EL (cell line): ENCODE data around the gene CSPG4.
A peak's percentile ranks its signal among the peaks of the same experiment; 100 is the strongest.
"Not testable (repeated sequence)": the region's sequence is repeated elsewhere in the genome, so short reads cannot be mapped to it uniquely, and the experiment has no call there.

Experiments
- DNase-seq: peaks from one replicate; pipeline ENCODE4 v3.0.0-alpha.2; 2016

The CSPG4 gene

DNA sequence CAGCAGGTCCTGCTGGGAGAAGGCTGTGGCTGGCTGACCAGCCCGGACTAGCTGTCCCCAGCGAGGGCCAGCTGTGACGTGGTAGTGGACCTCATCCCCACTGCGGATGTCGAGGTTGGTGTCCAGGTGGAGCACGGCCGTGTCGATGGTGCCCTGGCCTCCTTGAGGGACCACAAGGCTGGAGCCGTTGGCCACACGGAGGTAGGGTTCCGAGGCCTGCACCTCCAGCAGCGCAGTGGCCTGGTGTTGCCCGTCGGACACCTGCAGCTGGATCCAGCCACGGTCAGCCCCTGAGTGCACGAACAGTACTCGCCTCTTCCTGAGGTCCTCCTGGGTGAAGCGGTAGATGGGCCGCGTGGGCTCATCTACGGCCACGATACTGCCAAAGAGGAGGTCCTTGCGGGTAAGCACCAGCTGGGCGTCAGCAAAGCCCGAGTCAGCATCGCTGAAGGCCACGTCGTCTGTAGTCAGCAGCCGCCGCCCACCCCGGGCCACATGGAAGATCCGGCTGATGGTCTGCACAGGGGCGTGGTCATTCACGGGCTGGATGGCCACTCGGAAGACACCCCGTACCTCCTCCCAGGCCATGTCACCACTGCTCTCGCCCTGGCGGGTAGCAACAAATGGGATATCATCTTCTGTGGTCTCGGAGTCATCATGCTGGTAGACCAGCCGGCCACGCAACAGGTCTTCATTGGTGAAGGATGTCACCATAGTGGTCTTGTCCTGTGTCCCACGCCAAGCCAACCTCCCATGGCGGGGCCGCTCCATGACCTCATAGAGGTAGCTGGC lies 25.0 kb downstream of the CSPG4 start:
- DNase-seq, result no peak

DNA sequence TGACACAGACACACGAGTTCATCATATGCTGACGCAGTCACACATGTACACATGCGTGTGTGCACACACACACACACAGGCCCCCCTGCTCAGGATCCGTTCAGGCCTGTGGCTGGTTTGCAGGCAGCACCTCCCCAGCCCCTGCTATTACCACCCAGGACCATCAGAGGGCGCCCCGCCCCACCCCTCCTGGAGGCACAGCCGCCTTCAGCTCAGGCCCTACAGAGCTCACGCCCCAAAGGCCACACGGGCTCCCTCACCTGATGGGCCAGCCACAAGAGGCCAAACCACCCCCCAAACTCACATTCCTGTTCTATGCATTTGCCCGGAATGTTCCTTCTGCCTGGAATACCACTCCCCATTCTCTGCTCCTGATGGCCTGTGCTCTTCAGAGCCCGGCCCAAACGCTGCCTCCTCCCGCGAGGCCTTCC lies 26.4 kb downstream of the CSPG4 start:
- DNase-seq, result peak; percentile 56

DNA sequence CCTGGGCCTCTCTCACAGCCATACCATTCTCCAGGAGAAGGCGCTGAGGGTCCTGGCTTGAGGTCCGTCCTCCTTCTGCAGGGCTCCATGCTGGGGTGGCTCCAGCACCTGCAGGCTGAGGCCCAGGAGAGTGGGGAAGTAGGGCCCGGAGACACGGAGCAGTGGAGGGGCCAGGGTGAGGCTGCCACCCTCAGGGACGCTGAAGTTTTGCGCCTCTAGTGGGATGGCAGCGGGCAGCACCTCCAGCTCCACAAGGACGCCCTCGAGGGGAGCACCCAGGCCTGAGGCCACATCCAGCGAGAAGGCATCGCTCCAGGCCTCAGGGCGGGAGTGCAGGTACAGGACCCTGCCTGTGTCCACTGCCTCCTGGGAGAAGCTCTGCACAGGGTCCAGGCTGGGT lies 27.5 kb downstream of the CSPG4 start:
- DNase-seq, result no peak

DNA sequence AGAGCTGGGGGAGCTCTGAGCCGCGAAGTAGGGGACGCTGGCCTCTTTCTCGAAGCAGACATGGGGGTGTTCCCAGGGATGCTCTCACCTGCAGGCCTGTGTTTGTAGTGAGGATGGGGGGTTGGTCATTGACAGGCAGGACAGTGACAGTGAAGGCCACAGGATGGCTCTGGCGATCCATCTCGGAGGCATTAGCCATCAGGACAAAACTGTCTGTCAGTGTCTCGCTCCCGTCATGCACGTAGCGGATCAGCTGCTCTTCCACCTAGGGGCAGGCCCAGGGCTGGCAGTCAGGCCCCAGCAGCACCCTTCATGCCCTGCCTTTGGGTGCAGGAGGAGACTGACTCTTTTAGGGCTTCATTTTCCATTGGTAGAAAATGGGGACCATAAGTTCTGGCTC lies 28.0 kb downstream of the CSPG4 start:
- DNase-seq, result no peak

DNA sequence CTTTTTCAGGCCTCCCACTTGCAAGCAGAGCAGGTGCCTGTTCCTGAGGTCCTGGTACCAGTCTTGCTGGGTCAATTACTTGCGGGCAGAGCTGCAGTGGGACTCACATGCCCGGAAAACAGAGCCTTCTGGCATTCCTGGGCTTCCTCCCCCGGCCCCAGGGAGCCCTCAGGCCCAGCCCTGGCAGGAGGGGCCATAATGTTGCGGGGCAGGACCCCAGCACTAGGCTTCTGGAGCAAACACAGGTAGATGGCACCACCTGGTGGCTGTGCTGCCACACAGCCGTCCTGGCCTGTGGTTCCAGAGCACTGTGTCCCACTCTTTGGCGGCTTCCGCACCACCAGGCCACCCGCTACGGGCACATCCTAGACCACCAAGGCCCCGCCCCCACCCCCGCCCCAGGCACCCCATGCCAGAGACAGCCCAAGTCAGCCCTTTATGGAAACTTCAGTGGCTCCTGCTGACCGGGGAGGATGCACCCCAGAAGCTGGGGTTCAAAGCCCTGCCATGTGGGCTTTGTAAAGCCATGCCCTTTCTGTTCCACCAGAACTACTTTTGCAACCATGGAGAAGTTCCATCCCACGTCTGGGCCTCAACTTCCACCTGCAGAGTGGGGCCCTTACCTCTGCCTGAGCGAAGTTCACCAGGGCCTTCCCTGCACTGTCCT lies 28.9 kb downstream of the CSPG4 start:
- DNase-seq, result peak; percentile 46

DNA sequence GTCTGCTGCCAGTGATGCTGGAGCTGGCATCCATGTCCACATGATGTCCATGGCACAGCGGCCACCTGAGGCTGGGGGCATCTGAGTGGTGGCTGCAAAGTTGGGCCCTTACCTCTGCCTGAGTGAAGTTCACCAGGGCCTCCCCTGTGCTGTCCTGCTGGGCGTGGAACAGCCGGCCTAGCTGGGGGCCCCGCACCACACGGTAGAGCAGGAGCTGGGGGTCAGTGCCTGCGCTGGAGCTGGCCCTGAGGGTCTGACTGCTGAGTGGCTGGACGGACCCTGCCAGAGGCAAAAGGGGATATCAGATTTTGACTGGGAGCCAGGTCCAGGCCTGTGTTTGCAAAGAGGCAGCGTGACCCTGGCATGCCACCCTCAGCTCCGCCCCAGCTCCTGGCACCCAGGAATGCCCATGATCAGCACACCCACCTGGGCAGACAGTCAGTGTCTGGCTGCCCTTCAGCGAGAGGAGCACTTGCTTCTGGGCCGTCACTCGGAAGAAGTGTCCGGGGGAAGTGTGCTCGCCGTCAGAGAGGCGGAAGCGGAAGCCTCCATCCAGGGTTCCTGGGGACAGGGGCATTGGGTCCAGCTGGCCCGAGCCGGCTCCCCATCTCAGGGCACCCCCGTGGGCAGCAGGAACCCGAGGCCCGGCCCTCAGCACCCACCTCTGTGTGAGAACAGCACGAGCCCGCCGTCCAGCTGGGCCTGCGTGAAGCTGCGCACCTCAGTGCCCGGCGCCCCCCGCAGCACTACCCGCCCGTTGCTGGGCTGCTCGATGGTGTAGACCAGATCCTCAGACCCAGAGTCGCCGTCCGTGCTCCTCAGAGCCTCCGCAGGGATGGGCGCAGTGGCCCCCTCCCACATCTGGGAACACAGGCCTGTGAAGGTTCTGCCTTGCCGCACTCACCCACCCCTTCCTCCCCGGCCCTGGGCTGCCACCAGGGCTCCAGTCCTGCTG lies 30.2 kb downstream of the CSPG4 start:
- DNase-seq, result no peak

DNA sequence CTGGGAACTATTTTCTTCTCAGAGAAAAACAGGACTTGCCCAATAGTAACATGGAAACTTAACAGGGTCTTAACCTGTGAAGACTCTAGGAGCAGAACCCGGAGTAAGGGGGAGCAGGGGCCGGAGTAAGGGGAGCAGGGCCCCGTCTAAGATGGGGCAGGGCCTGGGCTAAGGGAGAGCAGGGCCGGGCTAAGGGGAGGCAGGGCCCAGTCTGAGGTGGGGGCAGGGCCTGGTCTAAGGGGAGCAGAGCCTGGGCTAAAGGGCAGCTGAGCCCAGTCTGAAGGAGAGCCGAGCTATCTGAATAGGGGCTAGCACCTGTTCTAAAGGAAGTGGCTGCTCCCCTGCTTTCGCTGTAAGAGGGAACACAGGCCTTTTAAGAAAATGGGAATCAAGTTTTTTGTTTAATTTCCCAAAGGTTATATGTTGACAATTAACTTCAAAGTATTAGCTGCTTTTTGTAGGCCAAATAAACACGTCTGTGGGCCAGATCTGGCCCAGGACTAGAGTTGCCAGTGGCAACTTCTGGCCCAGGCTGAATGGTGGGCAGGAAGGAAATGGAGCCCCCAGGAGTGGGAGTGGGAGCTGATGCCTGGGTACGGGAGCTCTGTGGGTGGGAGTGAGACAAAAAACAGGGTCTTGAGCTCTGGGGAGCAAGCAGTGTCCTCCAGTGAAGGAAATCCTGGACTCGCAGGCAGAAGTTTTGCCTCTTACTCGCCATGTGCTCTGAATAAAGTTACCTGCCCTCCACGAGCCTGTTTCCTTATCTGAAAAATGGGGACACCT lies 32.5 kb downstream of the CSPG4 start:
- DNase-seq, result no peak

DNA sequence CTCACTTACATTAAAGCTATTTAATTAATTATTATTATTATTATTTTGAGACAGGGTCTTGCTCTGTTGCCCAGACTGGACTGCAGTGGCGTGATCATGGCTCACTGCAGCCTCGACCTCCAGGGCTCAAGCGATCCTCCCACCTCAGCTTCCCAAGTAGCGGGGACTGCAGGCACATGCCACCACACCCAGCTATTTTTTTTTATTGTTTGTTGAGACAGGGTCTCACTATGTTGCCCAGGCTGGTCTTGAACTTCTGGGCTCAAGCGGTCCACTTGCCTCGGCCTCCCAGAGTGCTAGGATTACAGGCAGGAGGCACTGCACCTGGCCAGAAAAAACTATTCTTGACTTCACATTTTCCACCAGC lies 34.3 kb downstream of the CSPG4 start:
- not testable (repeated sequence) for DNase-seq

DNA sequence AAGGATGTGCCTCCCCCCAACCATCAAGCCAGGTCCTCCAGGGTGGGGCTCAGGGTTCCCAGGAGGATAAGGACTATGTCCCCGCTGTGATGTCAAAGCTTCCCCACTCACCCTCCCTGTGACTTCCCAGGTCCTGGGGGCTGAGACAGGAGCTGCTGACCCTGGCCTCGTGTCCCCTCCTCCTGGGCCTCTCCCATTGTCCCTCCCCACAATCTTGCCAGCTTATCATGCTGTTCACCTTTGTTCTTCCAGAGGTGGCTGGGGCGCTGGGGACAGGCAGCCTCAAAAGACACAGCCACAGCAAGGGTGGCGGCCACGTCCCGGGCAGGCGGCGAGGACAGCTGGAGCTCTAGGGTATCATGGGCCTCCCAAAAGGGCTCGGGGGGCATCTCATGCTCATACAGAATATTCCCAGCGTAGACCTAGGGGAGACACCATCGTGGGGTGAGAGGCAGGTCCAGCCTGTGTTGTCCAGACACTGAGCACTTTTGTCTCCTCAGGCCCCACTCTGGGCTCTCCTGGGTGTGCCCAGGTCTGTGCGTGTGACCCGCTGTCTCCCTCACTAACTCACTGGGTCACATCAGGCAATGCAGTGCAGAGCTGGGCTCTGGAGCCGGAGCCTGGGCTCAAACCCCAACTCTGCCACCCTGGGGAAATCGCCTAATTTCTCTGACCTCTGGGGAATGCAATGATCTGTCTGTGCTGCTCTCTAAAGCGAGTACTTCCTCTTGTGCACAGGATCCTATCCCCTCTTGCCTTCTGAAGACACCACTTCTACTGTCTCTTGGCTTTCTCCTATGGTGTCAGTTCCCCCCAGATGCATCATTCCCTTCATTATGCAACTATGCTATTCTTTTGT lies 35.0 kb downstream of the CSPG4 start:
- no peak for DNase-seq

DNA sequence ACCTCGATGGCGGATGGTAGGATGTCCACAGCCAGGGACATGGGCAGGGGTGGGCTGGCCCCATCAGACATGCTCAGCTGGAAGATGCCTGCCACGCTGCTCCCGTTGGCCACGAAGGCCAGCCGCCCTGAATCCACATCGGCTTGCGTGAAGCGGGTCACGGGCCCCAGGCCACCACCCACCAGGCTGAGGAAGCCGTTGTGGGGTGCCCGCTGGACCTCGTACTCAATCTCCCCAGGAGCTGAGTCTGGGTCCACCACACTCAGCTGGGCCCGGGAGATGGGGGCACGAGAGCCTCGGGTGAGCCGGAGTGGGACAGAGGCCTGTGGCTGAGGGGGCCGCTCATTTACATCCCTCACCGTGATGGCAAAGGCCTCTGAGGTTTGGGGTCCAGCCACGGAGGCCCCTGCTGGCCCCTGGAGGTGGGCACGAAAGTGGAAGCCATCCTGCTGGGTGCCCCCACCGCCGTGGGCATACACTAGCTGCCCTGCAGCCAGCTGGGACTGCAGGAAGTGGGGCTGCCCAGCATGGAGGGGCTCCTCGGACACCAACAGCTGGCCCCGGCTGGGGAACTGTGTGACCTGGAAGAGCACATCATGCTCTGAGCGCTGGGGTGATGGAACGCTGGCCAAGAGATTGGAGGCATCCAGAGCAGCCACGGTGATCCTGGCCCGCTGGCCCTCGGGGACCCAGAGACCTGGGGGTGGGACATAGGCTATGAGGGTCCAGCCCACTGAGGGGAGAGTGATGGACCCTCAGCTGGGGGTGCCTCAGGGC lies 35.8 kb downstream of the CSPG4 start:
- no peak for DNase-seq

DNA sequence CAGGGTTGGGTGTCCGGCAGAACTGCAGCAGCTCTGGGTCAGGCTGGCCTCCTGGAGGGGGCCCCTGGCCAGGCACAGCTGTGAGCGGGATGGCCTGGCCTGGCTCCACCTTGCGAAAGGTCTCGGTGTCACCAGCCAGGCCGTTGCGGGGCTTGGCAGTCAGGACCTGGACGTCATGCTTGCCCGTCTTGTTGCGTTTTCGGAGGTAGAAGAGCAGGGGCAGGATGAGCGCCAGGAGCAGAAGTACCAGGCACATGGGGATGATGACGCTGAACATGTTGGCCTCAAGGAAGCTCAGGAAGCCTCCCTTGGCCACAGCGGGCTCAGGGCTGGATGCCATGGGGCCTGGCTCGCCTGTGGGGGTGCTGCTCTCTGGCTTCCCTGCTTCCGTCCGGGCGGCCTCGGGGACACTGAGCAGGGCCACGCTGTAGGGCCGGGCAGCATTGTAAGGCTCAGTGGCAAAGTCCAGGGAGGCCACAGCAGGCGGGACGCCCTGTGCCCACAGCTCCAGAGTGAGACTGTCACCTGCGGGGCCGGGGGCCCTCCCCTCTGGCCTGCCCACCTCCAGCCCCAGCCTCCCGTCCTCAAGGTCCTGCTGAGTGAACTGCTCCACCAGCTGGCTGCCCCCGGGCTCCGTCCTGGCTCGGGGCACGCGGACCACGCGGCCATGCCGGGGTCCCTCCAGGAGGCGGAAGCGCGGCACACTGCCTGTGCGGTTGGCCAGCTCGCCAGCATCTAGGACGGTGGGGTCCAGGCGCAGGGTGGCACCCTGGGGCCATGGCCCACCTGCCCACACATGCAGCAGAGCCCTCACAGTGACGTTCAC lies 36.9 kb downstream of the CSPG4 start:
- no peak for DNase-seq

DNA sequence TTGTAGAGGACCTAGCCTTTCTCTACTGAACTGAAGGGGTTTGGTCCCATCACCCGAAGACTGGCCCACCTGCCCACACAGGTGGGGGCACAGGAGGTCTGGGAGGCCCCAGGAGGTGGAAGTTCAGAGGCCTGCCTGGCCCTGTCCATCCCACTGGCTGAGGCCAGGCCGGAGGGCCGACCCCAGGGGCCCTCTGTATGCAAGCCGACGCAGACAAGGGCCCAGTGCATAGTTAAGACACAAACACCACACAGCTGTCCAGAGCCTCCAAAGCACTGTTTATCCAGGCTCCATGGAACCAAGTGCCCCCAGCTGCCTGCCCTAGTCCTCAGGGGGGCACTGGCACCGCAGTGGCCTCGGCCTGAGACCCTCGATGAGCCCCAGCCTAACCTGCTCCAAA lies 38.3 kb downstream of the CSPG4 start:
- DNase-seq, result no peak

DNA sequence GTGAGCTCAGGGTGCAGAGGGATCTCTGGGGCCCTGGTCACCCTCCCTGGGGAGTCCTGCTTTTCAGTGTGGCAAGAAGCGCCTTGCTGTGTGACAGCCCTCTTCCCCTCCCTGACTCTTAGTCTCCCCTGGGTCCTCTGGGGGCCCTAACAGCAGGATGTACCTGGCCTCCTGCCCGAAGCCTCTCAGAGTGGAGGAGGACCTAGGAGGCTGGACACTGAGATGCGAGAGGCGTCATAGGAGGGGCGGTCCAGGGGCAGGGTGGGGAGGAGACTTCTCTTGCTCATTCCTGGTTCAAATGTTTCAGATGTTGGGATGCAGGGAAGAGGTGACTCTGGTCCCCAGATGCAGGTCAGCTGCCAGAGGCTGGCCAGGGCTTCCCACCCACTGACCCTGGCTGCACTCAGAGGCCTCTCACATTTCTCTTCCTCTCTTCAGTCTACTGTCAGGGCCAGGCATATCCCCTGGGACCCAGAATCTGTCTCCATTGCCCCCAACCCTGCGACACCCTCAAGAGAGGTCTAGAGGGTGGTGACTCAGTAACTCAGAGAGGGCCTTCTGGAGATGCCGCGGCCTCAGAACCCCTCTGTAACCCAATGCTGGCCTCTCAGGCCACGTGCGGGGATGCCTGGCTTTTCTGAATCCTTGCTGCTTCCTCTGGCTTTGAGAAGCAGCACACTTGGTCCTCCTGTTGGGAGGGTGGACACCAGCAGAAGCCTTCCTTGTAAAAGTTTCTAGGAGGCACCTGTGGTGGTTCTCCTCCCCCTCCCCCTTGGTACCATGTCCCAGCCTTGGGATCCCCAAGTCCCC lies 39.0 kb downstream of the CSPG4 start:
- DNase-seq, result peak; percentile 89

DNA sequence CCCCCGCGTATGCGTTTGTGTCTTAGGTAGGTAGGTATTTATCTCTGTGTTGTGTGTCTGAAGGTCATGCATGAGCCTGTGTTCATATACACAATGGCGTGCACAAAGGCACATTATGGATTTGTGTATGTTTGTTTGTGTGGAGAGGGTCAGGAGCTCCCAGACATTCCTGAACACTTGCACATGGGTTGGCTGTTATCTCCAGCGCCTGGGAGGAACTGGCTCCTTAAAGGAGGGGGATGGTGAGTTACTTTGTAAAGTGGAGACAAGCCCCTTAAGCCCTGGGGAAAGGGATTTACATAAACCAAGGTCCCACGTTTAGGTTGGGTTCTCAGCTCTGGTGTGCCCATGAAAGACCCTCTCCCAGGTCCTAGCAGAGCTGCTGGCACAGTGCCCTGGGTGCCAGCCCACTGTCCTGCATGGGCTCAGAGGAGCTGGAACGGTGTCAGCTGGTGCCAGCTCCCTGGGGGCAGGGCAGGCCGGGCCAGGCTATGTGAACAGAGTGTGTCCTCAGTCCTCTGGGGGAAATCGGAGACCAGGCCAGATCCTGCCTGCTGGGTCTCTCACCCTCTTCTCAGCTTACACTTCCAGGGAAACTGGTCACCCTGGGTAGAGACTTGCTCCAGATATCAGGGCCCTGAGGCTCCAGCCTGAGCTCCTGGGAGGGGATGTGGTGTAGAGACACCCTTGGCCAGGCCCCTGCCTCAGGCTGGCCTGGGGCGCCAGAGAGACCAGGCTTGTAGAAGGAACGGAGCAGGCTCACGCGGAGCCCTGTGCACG lies 39.8 kb downstream of the CSPG4 start:
- DNase-seq, result peak; percentile 86

DNA sequence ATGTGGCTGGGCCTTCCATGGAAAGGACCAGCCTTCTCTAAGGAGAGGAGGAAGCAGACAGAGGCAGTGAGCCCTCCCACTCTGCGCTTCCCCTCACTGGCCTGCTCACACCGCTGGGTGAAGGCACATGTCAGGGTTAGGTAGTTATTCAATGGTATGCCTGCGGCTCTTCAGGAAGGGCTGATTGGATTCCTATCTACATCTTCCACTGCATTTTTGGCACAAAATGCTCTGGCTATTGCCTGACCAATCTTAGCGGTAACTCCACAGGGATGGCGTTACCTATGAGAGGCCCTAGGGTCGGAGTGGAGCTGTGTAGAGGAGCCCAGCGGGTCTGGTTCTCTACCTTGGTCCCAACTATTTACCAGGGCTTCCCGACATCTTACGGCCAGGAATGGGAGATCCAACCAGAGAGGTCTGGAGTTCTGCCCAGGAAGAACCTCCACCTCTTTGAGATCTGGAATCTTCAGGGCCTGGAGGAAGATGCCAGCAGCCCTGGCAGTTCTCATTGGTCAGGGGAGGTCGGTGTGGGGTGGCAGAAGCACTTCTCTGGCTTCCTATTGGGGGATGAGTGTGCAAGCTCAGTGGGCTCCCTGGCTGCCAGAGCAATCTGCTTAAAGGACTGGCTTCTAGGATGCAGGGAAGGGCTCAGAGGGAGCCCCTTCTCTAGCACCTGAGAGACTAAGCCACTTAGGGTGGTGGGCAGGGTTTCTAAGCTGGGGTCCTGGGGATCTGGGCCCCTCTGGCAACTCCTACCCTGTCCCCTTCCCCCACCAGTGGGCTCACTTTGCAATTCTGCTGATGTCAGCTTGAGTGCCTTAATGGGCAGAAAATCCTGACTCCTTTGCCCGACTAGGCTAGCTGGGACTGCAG lies 40.7 kb downstream of the CSPG4 start:
- peak; percentile 41 for DNase-seq

DNA sequence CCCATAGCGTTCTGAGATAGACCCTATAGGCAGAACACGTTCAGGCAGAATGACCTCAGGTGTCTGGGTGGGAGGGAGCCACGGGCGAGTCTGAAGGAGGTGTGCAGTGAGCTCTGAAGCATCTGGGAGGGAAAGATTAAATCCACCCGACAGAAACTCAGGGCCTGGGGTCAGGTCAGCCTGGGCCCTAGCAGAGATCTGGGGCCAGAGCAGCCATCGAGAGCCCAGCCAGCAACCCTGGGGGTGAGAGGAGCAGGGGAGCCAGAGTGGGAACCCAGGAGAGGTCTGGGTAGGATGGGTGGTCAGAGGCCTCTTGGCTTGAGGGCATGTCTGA lies 42.8 kb downstream of the CSPG4 start:
- no peak for DNase-seq

DNA sequence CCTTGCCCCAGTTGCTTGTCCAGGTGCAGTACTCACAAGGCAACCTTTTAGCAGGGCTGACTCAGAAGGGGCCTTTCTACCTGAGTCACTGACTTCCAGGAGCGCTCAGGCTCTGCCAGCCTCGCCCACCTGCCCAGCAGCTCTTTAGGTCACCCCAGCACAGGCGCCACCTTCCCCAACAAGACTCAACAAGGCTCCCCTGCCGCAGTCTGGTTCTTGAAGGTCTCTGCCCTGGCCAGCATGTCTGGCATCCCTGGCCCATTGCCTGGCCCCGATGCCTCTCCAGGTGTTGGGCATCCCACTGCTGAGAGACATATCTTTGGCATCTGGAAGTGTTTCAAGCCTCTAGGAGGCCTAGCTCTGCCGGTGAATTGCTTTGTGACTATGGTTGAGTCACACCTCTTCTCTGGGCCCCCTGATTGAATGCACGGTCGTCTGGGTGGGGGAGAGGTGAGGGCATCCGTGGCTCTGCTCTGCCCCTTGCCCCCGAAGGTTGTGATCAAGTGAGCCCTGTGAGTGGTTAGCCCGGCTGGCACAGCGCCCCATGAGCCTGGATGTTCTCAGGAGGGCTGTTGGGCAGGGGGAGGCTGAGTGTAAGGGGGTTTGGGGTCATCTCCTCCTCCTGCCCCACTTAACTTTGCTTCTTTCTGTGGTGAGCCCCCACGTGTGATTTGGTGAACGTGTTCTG lies 43.3 kb downstream of the CSPG4 start:
- peak; percentile 44 for DNase-seq
